Activated T-cell treated with anti-CD3 and anti-CD28 coated beads, Interleukin-2, amount 50 U/mL, for 4 hours (primary cell): ENCODE data around the gene P2RY6. TPM values are rescaled to one million over a fixed set of nuclear protein-coding genes. Genes with fewer than 3 reads are reported as not detected.

Source experiments
- ATAC-seq, 2 donors: fragments of 200-7000 bp; cut with Tn5 transposase; one replicate each; pipeline ENCODE4 v1.10.0; 2021
- DNase-seq: peaks from one replicate; pipeline ENCODE4 v3.0.0-alpha.2; 2020
- H3K27me3 Mint-ChIP-seq: one replicate; pipeline ENCODE4 v1.8.0; 2021; ENCODE audit warnings: low read depth, mixed read lengths
- H3K36me3 Mint-ChIP-seq: one replicate; pipeline ENCODE4 v1.8.0; 2022; ENCODE audit warnings: mixed read lengths; ENCODE audit not compliant: insufficient read depth
- H3K4me1 Mint-ChIP-seq: one replicate; pipeline ENCODE4 v1.8.0; 2021; ENCODE audit warnings: low read depth, mixed read lengths
- H3K4me3 Mint-ChIP-seq: one replicate; pipeline ENCODE4 v1.8.0; 2021; ENCODE audit warnings: mild to moderate bottlenecking, moderate library complexity, mixed read lengths
- H3K9me3 Mint-ChIP-seq: one replicate; pipeline ENCODE4 v1.8.0; 2021; ENCODE audit warnings: mixed read lengths
- total RNA-seq, 3 donors: library from RNA; stranded (reverse); gene quantifications; one replicate each; pipeline ENCODE4 v1.2.1, GENCODE V29; 2021

The P2RY6 gene
- total RNA-seq, 3 donors from 2014 or later = not detected

- peaks cover 2% of the 10 kb centered on the region for H3K27me3 Mint-ChIP-seq
- no peak overlapping the region for H3K4me3 Mint-ChIP-seq
- ATAC-seq = no peak
- H3K36me3 Mint-ChIP-seq = no peaks in the 10 kb centered on the region
- DNase-seq = no peak
- no peaks in the 10 kb centered on the region for H3K9me3 Mint-ChIP-seq
- no peaks in the 10 kb centered on the region for H3K4me1 Mint-ChIP-seq
Measured at GRCh38 chr11:73343076-73343873, 71.1 kb downstream of the P2RY6 start.

- H3K36me3 Mint-ChIP-seq = no peaks in the 10 kb centered on the region
- no peak overlapping the region for H3K4me3 Mint-ChIP-seq
- peaks cover 2% of the 10 kb centered on the region for H3K27me3 Mint-ChIP-seq
- no peaks in the 10 kb centered on the region for H3K9me3 Mint-ChIP-seq
- no peak for DNase-seq
- ATAC-seq = no peak
- H3K4me1 Mint-ChIP-seq = no peaks in the 10 kb centered on the region
Measured at GRCh38 chr11:73344191-73344607, 72.1 kb downstream of the P2RY6 start.

- no peak for DNase-seq
- Mint-ChIP-seq H3K9me3 (no peaks in the 10 kb centered on the region), H3K27me3 (peaks cover 2% of the 10 kb centered on the region)
Measured at GRCh38 chr11:73345481-73346160, 73.5 kb downstream of the P2RY6 start.

GRCh38 chr11:73346186-73346935, 74.2 kb downstream of the P2RY6 start:
- ATAC-seq = no peak
- H3K36me3 Mint-ChIP-seq = no peaks in the 10 kb centered on the region
- H3K9me3 Mint-ChIP-seq = no peaks in the 10 kb centered on the region

More at GRCh38 chr11:73345481-73346160, 73.5 kb downstream of the P2RY6 start:
- Mint-ChIP-seq H3K36me3 (no peaks in the 10 kb centered on the region), H3K4me1 (no peaks in the 10 kb centered on the region), H3K4me3 (no peak overlapping the region)
- ATAC-seq = no peak

GRCh38 chr11:73347067-73347466, 74.9 kb downstream of the P2RY6 start:
- H3K36me3 Mint-ChIP-seq = no peaks in the 10 kb centered on the region
- peaks cover 2% of the 10 kb centered on the region for H3K27me3 Mint-ChIP-seq
- no peaks in the 10 kb centered on the region for H3K4me1 Mint-ChIP-seq
- ATAC-seq = no peak
- no peak overlapping the region for H3K4me3 Mint-ChIP-seq
- DNase-seq = no peak
- H3K9me3 Mint-ChIP-seq = no peaks in the 10 kb centered on the region

More at GRCh38 chr11:73346186-73346935, 74.2 kb downstream of the P2RY6 start:
- Mint-ChIP-seq H3K4me3 (no peak overlapping the region), H3K4me1 (no peaks in the 10 kb centered on the region), H3K27me3 (peaks cover 2% of the 10 kb centered on the region)
- no peak for DNase-seq

Other genes with a start within 250 kb of the P2RY6 start
- gene FCHSD2, start 130.0 kb upstream of the P2RY6 start, total RNA-seq = 10 to 100 TPM; 16.3 to 25.0 (median 20.3) TPM
- not detected for gene P2RY2, start 54.1 kb upstream of the P2RY6 start, total RNA-seq
- gene ARHGEF17, start 35.9 kb downstream of the P2RY6 start, total RNA-seq = under 1 TPM; 0.13 to 0.27 (median 0.13) TPM
- gene RELT, start 104.1 kb downstream of the P2RY6 start, total RNA-seq = 10 to 100 TPM; 31.3 to 36.6 (median 32.5) TPM